Lung (tissue), 12 donors: Measurements from ENCODE around the gene SORD. TPM values are rescaled to one million over a fixed set of nuclear protein-coding genes. Genes with fewer than 3 reads are reported as not detected.
A peak's percentile ranks its signal among the peaks of the same experiment; 100 is the strongest.
"Not testable (repeated sequence)": the region's sequence is repeated elsewhere in the genome, so short reads cannot be mapped to it uniquely, and the experiment has no call there.

ENCODE experiments used
- ATAC-seq: fragments of 200-7000 bp; cut with Tn5 transposase; one replicate; pipeline ENCODE4 v1.9.1; 2020; ENCODE audit warnings: moderate number of reproducible peaks; ENCODE audit not compliant: insufficient read depth, low FRiP score
- DNase-seq, 3 donors: peaks; one replicate each; pipeline ENCODE4 v3.0.0-alpha.2; 2013 to 2017
- H3K27ac ChIP-seq, 2 donors: one replicate each; pipeline ENCODE4 v1.5.1; 2013; ENCODE audit warnings: mild to moderate bottlenecking in 2 of 2, moderate library complexity in 2 of 2, control low read depth in 1 of 2, inconsistent platforms in 1 of 2, low read depth in 1 of 2, low read length in 1 of 2
- H3K27me3 ChIP-seq, 3 donors: one replicate each; pipeline ENCODE4 v1.5.1; 2013; ENCODE audit warnings: low read length in 2 of 3; ENCODE audit not compliant: control insufficient read depth in 3 of 3, insufficient read depth in 3 of 3
- H3K36me3 ChIP-seq, 4 donors: one replicate each; pipeline ENCODE4 v1.5.1; 2013; ENCODE audit warnings: low read length in 4 of 4, mild to moderate bottlenecking in 1 of 4, moderate library complexity in 1 of 4; ENCODE audit not compliant: control insufficient read depth in 4 of 4, insufficient read depth in 4 of 4
- H3K4me1 ChIP-seq, 5 donors: one replicate each; pipeline ENCODE4 v1.5.1; 2013; ENCODE audit warnings: low read length in 5 of 5, mild to moderate bottlenecking in 2 of 5, moderate library complexity in 1 of 5; ENCODE audit not compliant: control insufficient read depth in 5 of 5, insufficient read depth in 5 of 5
- H3K4me3 ChIP-seq: one replicate; pipeline ENCODE4 v1.5.1; 2013; ENCODE audit warnings: mild to moderate bottlenecking, control low read depth, moderate library complexity
- H3K9ac ChIP-seq, 2 donors: one replicate each; pipeline ENCODE4 v1.5.1; 2013; ENCODE audit warnings: low read length in 2 of 2, control low read depth in 1 of 2; ENCODE audit not compliant: insufficient read depth in 1 of 2
- H3K9me3 ChIP-seq, 4 donors: one replicate each; pipeline ENCODE4 v1.5.1; 2013; ENCODE audit warnings: low read length in 3 of 4, mild to moderate bottlenecking in 1 of 4, moderate library complexity in 1 of 4; ENCODE audit not compliant: control insufficient read depth in 4 of 4, insufficient read depth in 3 of 4
- CTCF ChIP-seq: IDR thresholded peaks from 2 replicates; pipeline ENCODE4 v1.5.1; 2012; ENCODE audit warnings: mild to moderate bottlenecking; ENCODE audit errors: control extremely low read depth, extremely low read depth
- WGBS, 2 donors: extraction: QIAGEN DNeasy Blood & Tissue Kit; methylation state at CpG; one replicate each; pipeline ENCODE4 v1.1.7; 2013; 5-methylcytosine and 5-hydroxymethylcytosine counted together
- polyA plus RNA-seq, 2 donors: library from polyadenylated mRNA; stranded (reverse); fragments of 200-250 nt; gene quantifications; one replicate each; pipeline ENCODE4 v1.2.1, GENCODE V29; 2013
- total RNA-seq, 2 donors: library from RNA; depleted of rRNA in 1 of 2; stranded (reverse); fragments of >200 nt in 1 of 2; gene quantifications; one replicate each; pipeline ENCODE4 v1.2.1, GENCODE V29; 2014 to 2021
- donor health status: control.
- donor health status: control.
- donor health status: Bipolar disorder and iron deficiency.
- donor health status: healthy.
- donor health status: DM: yes; HTN: yes; CAD: no.

Gene SORD
- total and polyA plus RNA-seq, 4 donors: 3.5 to 18.2 (median 16.4) TPM

GRCh38 chr15:45044270-45044669, 21.3 kb downstream of the SORD start:
- H3K27ac ChIP-seq, H3K4me1 ChIP-seq, H3K27me3 ChIP-seq, ATAC-seq, H3K9me3 ChIP-seq, DNase-seq, H3K9ac ChIP-seq, H3K4me3 ChIP-seq: not testable (repeated sequence)
- H3K36me3 ChIP-seq: peaks cover 0 to 11% (median 2%) of the 10 kb centered on the region in 4 donors
- WGBS, 2 donors: 95 to 100% methylated on average over 1 of the region's 1 CpG

- H3K27me3 ChIP-seq, H3K27ac ChIP-seq, ATAC-seq, H3K4me1 ChIP-seq, H3K4me3 ChIP-seq, H3K9ac ChIP-seq, H3K9me3 ChIP-seq, DNase-seq: not testable (repeated sequence)
- 64 to 75% methylated on average over 4 of the region's 4 CpGs for WGBS, 2 donors
- peaks cover 1 to 12% (median 3%) of the 10 kb centered on the region in 4 donors for H3K36me3 ChIP-seq
These were observed 25.4 kb downstream of the SORD start for GRCh38 chr15:45048449-45048793.

- whole genome bisulfite sequencing, 2 donors: 37 to 62% methylated on average over 7 of the region's 7 CpGs
- Histone ChIP-seq H3K4me1 (no peaks in the 10 kb centered on the region), H3K27ac (peak overlapping the region in 1 of 2 donors; percentile 32), H3K27me3 (no peaks in the 10 kb centered on the region), H3K9me3 (peaks cover 0 to 3% (median 0%) of the 10 kb centered on the region in 4 donors), H3K36me3 (peaks cover 0 to 12% (median 3%) of the 10 kb centered on the region in 4 donors), H3K9ac (no peak overlapping the region), H3K4me3 (no peak overlapping the region)
- no peak for TF ChIP-seq CTCF
- DNase-seq (no peak), ATAC-seq (peak; percentile 53)
These were observed 26.0 kb downstream of the SORD start for GRCh38 chr15:45048794-45049631.

- ATAC-seq (no peak), DNase-seq (no peak)
- 96 to 98% methylated on average over 1 of the region's 1 CpG for WGBS, 2 donors
- Histone ChIP-seq H3K4me3 (no peak overlapping the region), H3K9me3 (peaks cover 0 to 3% (median 0%) of the 10 kb centered on the region in 4 donors), H3K36me3 (peaks cover 0 to 12% (median 3%) of the 10 kb centered on the region in 4 donors), H3K27ac (no peak overlapping the region), H3K9ac (no peak overlapping the region), H3K27me3 (no peaks in the 10 kb centered on the region), H3K4me1 (no peaks in the 10 kb centered on the region)
- TF ChIP-seq CTCF: no peak
These were observed 27.6 kb downstream of the SORD start for GRCh38 chr15:45050587-45050986.

- H3K27ac ChIP-seq, H3K9ac ChIP-seq, H3K9me3 ChIP-seq, H3K4me3 ChIP-seq, H3K4me1 ChIP-seq, DNase-seq, H3K27me3 ChIP-seq, ATAC-seq: not testable (repeated sequence)
- WGBS, 2 donors: 92 to 98% methylated on average over 3 of the region's 3 CpGs
- peaks cover 0 to 12% (median 2%) of the 10 kb centered on the region in 4 donors for H3K36me3 ChIP-seq
These were observed 29.7 kb downstream of the SORD start for GRCh38 chr15:45052676-45053075.

GRCh38 chr15:45058690-45059675, 36.0 kb downstream of the SORD start:
- not testable (repeated sequence) for H3K4me1 ChIP-seq, H3K9me3 ChIP-seq, DNase-seq, H3K36me3 ChIP-seq, ATAC-seq, H3K27ac ChIP-seq, H3K27me3 ChIP-seq, H3K4me3 ChIP-seq, H3K9ac ChIP-seq
- 57 to 82% methylated on average over 3 of the region's 3 CpGs for WGBS, 2 donors
